ENCODE measurements around the gene MTG2.

The MTG2 gene

GRCh38 chr20:62186887-62187866 is 4.3 kb downstream of the MTG2 start:
- no peak for DNase-seq

- no peak for DNase-seq
These were observed 8.0 kb downstream of the MTG2 start for GRCh38 chr20:62190639-62191411.

- no peak for DNase-seq
These were observed 9.1 kb downstream of the MTG2 start for GRCh38 chr20:62191781-62192559.

GRCh38 chr20:62192635-62193034 is 9.8 kb downstream of the MTG2 start:
- no peak for DNase-seq

GRCh38 chr20:62193079-62194025 is 10.5 kb downstream of the MTG2 start:
- no peak for DNase-seq

GRCh38 chr20:62195075-62195405 is 12.2 kb downstream of the MTG2 start:
- no peak for DNase-seq

- no peak for DNase-seq
These were observed 12.9 kb downstream of the MTG2 start for GRCh38 chr20:62195736-62196135.

GRCh38 chr20:62196286-62196685 is 13.5 kb downstream of the MTG2 start:
- DNase-seq: no peak

GRCh38 chr20:62197311-62197710 is 14.5 kb downstream of the MTG2 start:
- DNase-seq: no peak

GRCh38 chr20:62197801-62198200 is 15.0 kb downstream of the MTG2 start:
- no peak for DNase-seq

- no peak for DNase-seq
These were observed 15.7 kb downstream of the MTG2 start for GRCh38 chr20:62198496-62198895.

GRCh38 chr20:62198931-62199330 is 16.1 kb downstream of the MTG2 start:
- DNase-seq: no peak

GRCh38 chr20:62200491-62201172 is 17.8 kb downstream of the MTG2 start:
- DNase-seq: no peak

- no peak for DNase-seq
These were observed 18.6 kb downstream of the MTG2 start for GRCh38 chr20:62201173-62202082.

- DNase-seq: no peak
These were observed 19.2 kb downstream of the MTG2 start for GRCh38 chr20:62202083-62202395.

GRCh38 chr20:62202676-62203377 is 20.0 kb downstream of the MTG2 start:
- no peak for DNase-seq

- no peak for DNase-seq
These were observed 20.7 kb downstream of the MTG2 start for GRCh38 chr20:62203378-62204030.

- no peak for DNase-seq
These were observed 23.0 kb downstream of the MTG2 start for GRCh38 chr20:62205618-62206387.

GRCh38 chr20:62206388-62206775 is 23.6 kb downstream of the MTG2 start:
- no peak for DNase-seq
